ENCODE data around the gene RCSD1. TPM values are rescaled to one million over a fixed set of nuclear protein-coding genes. Genes with fewer than 3 reads are reported as not detected.
A peak's percentile ranks its signal among the peaks of the same experiment; 100 is the strongest.

Gene RCSD1
- total RNA-seq, 1 donor from 2014 or later: 0.98 TPM

GRCh38 chr1:167683226-167683625, 53.2 kb downstream of the RCSD1 start:
- Histone ChIP-seq H3K27me3 (ENCODE audit: insufficient read depth, low read length) (no peaks in the 10 kb centered on the region), H3K4me3 (ENCODE audit: insufficient read depth, low read depth, low read length) (no peak overlapping the region), H3K4me1 (ENCODE audit: insufficient read depth, low read length) (peaks cover 5% of the 10 kb centered on the region), H3K9ac (ENCODE audit: low read length) (no peak overlapping the region), H3K79me2 (ENCODE audit: insufficient read depth, low read length) (no peaks in the 10 kb centered on the region), H2AFZ (ENCODE audit: low read depth, low read length) (no peak overlapping the region), H3K36me3 (ENCODE audit: insufficient read depth, low read length) (no peaks in the 10 kb centered on the region), H3K27ac (ENCODE audit: low read depth, low read length) (no peak overlapping the region), H3K4me2 (ENCODE audit: low read length) (peak overlapping the region; percentile 41), H3K9me3 (ENCODE audit: insufficient read depth, low read depth, low read length) (no peaks in the 10 kb centered on the region), H4K20me1 (ENCODE audit: insufficient read depth, low read length) (no peaks in the 10 kb centered on the region)
- Mint-ChIP-seq H3K9me3 (ENCODE audit: unreplicated experiment) (no peaks in the 10 kb centered on the region), H3K4me1 (ENCODE audit: low read depth, unreplicated experiment) (peaks cover 18% of the 10 kb centered on the region), H3K4me3 (ENCODE audit: unreplicated experiment) (no peak overlapping the region), H3K27ac (ENCODE audit: unreplicated experiment) (peak overlapping the region; percentile 14), H3K27me3 (ENCODE audit: low read depth, unreplicated experiment) (peaks cover 7% of the 10 kb centered on the region), H3K36me3 (ENCODE audit: low read depth, unreplicated experiment) (no peaks in the 10 kb centered on the region)
- no peak for DNase-seq (ENCODE audit: low read depth)
- TF ChIP-seq EZH2 (IDR thresholded peaks at IDR 0.05; ENCODE audit: insufficient read depth, low read length) (no peak), CTCF (IDR thresholded peaks at IDR 0.05; ENCODE audit: insufficient read depth, low read depth, low read length) (no peak)
- no peak for FAIRE-seq

DNA sequence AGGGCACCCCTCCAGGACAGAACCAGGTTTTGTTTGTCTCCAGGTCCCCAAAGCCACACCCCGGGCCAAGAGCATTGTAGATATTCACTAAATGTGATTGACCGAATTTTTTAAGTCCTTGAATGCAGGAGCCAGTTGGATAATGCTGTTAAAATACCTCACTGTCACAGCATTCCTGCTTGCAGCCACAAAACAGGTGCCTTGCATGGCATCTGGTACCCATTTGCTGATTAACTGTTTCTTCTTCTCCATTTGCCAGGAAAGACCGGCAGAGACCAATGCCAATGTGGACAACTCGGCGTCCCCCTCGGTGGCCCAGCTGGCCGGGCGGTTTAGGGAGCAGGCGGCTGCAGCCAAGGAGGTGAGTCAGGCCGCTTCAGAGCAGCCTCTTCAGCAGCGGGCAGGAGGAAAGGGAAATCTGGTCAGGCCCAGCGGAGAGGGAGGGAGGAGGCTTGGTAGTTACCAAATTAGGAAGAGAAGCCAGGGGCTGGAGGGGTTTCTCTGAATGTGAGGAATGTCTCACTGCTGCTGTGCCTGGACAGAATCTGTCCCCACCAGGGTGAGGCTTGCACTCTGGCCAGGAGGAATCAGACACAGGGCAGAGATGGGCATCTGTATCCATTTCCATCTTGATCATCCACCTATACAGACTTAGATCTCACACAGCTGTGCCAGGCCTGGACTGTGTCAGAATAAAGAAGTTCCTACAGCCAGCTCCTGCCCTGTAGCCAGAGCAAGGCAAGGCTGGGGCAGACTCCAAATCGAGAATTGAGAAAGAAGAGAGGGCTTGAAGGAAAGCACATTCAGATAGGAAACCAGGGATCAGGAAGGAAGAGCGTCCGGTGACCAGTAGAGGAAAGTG, 53.8 kb downstream of the RCSD1 start:
- H4K20me1 ChIP-seq (ENCODE audit: insufficient read depth, low read length): no peaks in the 10 kb centered on the region
- H3K4me1 Mint-ChIP-seq (ENCODE audit: low read depth, unreplicated experiment): peaks cover 18% of the 10 kb centered on the region
- no peaks in the 10 kb centered on the region for H3K27me3 ChIP-seq (ENCODE audit: insufficient read depth, low read length)
- no peak overlapping the region for H3K4me3 ChIP-seq (ENCODE audit: insufficient read depth, low read depth, low read length)
- H3K36me3 Mint-ChIP-seq (ENCODE audit: low read depth, unreplicated experiment): no peaks in the 10 kb centered on the region
- no peak overlapping the region for H3K4me3 Mint-ChIP-seq (ENCODE audit: unreplicated experiment)
- no peak for FAIRE-seq
- no peaks in the 10 kb centered on the region for H3K9me3 ChIP-seq (ENCODE audit: insufficient read depth, low read depth, low read length)
- TF ChIP-seq CTCF (IDR thresholded peaks at IDR 0.05; ENCODE audit: insufficient read depth, low read depth, low read length): no peak
- no peak for TF ChIP-seq EZH2 (IDR thresholded peaks at IDR 0.05; ENCODE audit: insufficient read depth, low read length)
- H3K79me2 ChIP-seq (ENCODE audit: insufficient read depth, low read length): no peaks in the 10 kb centered on the region
- peak; percentile 41 for DNase-seq (ENCODE audit: low read depth)
- H3K27ac ChIP-seq (ENCODE audit: low read depth, low read length): no peak overlapping the region
- H3K9ac ChIP-seq (ENCODE audit: low read length): no peak overlapping the region
- peak overlapping the region; percentile 19 for H2AFZ ChIP-seq (ENCODE audit: low read depth, low read length)
- H3K36me3 ChIP-seq (ENCODE audit: insufficient read depth, low read length): no peaks in the 10 kb centered on the region
- H3K27me3 Mint-ChIP-seq (ENCODE audit: low read depth, unreplicated experiment): peaks cover 7% of the 10 kb centered on the region
- peaks cover 5% of the 10 kb centered on the region for H3K4me1 ChIP-seq (ENCODE audit: insufficient read depth, low read length)
- H3K27ac Mint-ChIP-seq (ENCODE audit: unreplicated experiment): peak overlapping the region; percentile 14
- H3K4me2 ChIP-seq (ENCODE audit: low read length): peak overlapping the region; percentile 41
- H3K9me3 Mint-ChIP-seq (ENCODE audit: unreplicated experiment): no peaks in the 10 kb centered on the region

- Histone ChIP-seq H3K4me3 (ENCODE audit: insufficient read depth, low read depth, low read length) (no peak overlapping the region), H2AFZ (ENCODE audit: low read depth, low read length) (no peak overlapping the region), H3K27me3 (ENCODE audit: insufficient read depth, low read length) (no peaks in the 10 kb centered on the region), H3K9me3 (ENCODE audit: insufficient read depth, low read depth, low read length) (no peaks in the 10 kb centered on the region), H3K36me3 (ENCODE audit: insufficient read depth, low read length) (no peaks in the 10 kb centered on the region), H3K27ac (ENCODE audit: low read depth, low read length) (no peak overlapping the region), H3K4me2 (ENCODE audit: low read length) (no peak overlapping the region), H3K4me1 (ENCODE audit: insufficient read depth, low read length) (peaks cover 13% of the 10 kb centered on the region), H3K9ac (ENCODE audit: low read length) (no peak overlapping the region), H3K79me2 (ENCODE audit: insufficient read depth, low read length) (no peaks in the 10 kb centered on the region), H4K20me1 (ENCODE audit: insufficient read depth, low read length) (no peaks in the 10 kb centered on the region)
- Mint-ChIP-seq H3K4me3 (ENCODE audit: unreplicated experiment) (no peak overlapping the region), H3K36me3 (ENCODE audit: low read depth, unreplicated experiment) (no peaks in the 10 kb centered on the region), H3K9me3 (ENCODE audit: unreplicated experiment) (no peaks in the 10 kb centered on the region), H3K27ac (ENCODE audit: unreplicated experiment) (no peak overlapping the region), H3K27me3 (ENCODE audit: low read depth, unreplicated experiment) (peaks cover 7% of the 10 kb centered on the region), H3K4me1 (ENCODE audit: low read depth, unreplicated experiment) (peaks cover 25% of the 10 kb centered on the region)
- DNase-seq (ENCODE audit: low read depth): no peak
- FAIRE-seq: no peak
- TF ChIP-seq CTCF (IDR thresholded peaks at IDR 0.05; ENCODE audit: insufficient read depth, low read depth, low read length) (no peak), EZH2 (IDR thresholded peaks at IDR 0.05; ENCODE audit: insufficient read depth, low read length) (no peak)
Measured at GRCh38 chr1:167685844-167686243, 55.8 kb downstream of the RCSD1 start.

Data from astrocyte (in vitro differentiated cells and primary cell).